Natural killer cell treated with Interleukin-12 subunit alpha and Interleukin-12 subunit beta and Interleukin-15 and Interleukin-18, amount 100 ng/mL, for 72 hours (primary cell): ENCODE results near the gene HOXA3. TPM values are rescaled to one million over a fixed set of nuclear protein-coding genes. Genes with fewer than 3 reads are reported as not detected.
A peak's percentile ranks its signal among the peaks of the same experiment; 100 is the strongest.

Source experiments
- ATAC-seq, 2 donors: fragments of 150-1000 bp; cut with Tn5 transposase in 1 of 2; sonication (Bioruptor Pico), chemical (Tn5 transposase) in 1 of 2; 2 replicates each; pipeline ENCODE4 v1.10.0; 2021
- DNase-seq: peaks from one replicate; pipeline ENCODE4 v3.0.0; 2022; ENCODE audit warnings: low spot score
- H3K27ac Mint-ChIP-seq, 2 donors: 1 replicate in 1 of 2; 2 replicates in 1 of 2; pipeline ENCODE4 v1.8.0; 2022; ENCODE audit warnings: mixed read lengths in 2 of 2, mild to moderate bottlenecking in 1 of 2, moderate library complexity in 1 of 2
- H3K27me3 Mint-ChIP-seq, 2 donors: 1 replicate in 1 of 2; 2 replicates in 1 of 2; pipeline ENCODE4 v1.8.0; 2022; ENCODE audit warnings: mixed read lengths in 2 of 2
- H3K36me3 Mint-ChIP-seq: one replicate; pipeline ENCODE4 v1.8.0; 2022; ENCODE audit warnings: mixed read lengths
- H3K4me1 Mint-ChIP-seq, 2 donors: 1 replicate in 1 of 2; 2 replicates in 1 of 2; pipeline ENCODE4 v1.8.0; 2022; ENCODE audit warnings: low read depth in 2 of 2, mixed read lengths in 2 of 2, mild to moderate bottlenecking in 1 of 2
- H3K4me3 Mint-ChIP-seq: one replicate; pipeline ENCODE4 v1.8.0; 2022; ENCODE audit warnings: mixed read lengths
- H3K9me3 Mint-ChIP-seq: 2 replicates; pipeline ENCODE4 v1.8.0; 2022; ENCODE audit warnings: mixed read lengths
- total RNA-seq, 2 donors: library from RNA; stranded (reverse); gene quantifications; one replicate each; pipeline ENCODE4 v1.2.3, GENCODE V29; 2022

The HOXA3 gene
- total RNA-seq, 2 donors from 2014 or later = not detected

DNA sequence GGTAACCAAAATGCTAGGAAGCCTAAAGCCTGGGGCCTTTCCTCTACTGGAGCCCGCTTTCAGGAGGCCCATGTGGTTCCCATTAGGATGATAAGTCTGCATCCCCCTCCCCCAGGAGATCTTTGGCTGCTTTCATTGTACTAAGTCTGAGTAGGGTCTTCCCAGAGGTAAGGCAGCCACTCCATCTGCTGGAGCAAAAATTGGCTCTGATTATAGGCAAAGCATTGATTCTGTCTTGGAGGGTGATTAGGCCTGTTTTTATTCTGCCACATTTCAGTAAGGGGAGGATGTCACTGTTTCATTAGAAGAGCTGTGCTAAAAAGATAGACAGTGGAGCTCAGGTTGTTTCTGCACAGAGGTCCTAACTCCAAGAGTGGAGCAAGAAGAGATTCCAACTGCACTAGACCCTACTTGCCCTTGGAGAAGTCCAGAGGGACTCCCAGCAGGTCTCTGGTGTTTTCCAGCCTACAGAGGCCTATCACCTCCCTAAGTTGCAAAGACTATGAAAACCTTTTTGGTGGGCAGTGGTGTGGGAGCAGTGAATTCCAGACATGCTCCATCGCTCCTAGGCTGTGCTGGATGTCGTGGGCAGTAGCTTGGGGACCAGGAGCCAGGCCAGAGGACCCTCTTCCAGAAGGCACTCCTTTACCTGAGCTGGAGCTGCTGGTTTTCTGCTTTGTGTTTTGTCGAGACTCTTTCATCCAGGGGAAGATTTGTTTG, 42.8 kb downstream of the HOXA3 start:
- Mint-ChIP-seq H3K9me3 (no peaks in the 10 kb centered on the region), H3K27me3 (peaks cover 0 to 8% of the 10 kb centered on the region in 2 donors), H3K27ac (no peak overlapping the region), H3K4me3 (no peak overlapping the region), H3K36me3 (no peaks in the 10 kb centered on the region), H3K4me1 (no peaks in the 10 kb centered on the region)
- DNase-seq (no peak), ATAC-seq (no peak)

DNA sequence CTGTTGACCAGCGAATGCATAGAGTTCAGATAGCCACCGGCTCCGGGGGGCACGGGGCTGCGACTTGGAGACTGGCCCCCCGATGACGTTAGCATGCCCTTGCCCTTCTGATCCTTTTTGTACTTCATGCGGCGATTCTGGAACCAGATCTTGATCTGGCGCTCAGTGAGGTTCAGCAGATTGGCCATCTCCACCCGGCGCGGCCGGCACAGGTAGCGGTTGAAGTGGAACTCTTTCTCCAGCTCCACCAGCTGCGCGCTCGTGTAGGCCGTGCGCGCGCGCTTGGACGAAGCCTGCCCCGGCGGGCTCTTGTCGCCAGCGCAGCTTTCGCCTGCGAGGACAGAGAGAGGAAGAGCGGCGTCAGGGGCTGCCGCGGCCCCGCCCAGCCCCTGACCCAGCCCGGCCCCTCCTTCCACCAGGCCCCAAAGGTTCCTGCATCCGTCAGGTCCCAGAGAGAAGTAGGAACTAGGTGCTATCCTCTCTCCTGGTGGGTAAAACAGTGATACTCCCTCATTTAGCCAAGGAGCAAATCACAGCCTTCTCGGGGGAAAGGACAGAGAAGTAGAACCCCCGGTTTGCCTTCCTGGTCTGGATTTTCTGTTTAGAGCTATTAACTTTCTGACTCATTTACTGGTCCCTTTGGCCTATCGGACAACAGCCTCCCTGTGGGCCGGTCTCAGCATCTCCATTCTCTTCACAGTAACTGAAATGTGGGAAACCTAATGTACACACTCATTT, 43.8 kb downstream of the HOXA3 start:
- no peaks in the 10 kb centered on the region for H3K36me3 Mint-ChIP-seq
- no peak overlapping the region for H3K27ac Mint-ChIP-seq
- ATAC-seq = no peak
- no peak for DNase-seq
- peaks cover 8 to 18% of the 10 kb centered on the region in 2 donors for H3K27me3 Mint-ChIP-seq
- H3K4me1 Mint-ChIP-seq = peaks cover 0 to 4% of the 10 kb centered on the region in 2 donors
- H3K9me3 Mint-ChIP-seq = no peaks in the 10 kb centered on the region
- no peak overlapping the region for H3K4me3 Mint-ChIP-seq

- Mint-ChIP-seq H3K9me3 (no peaks in the 10 kb centered on the region), H3K4me3 (no peak overlapping the region), H3K4me1 (peaks cover 4 to 9% of the 10 kb centered on the region in 2 donors), H3K36me3 (no peaks in the 10 kb centered on the region), H3K27me3 (peaks cover 15 to 27% of the 10 kb centered on the region in 2 donors), H3K27ac (no peak overlapping the region)
- DNase-seq = no peak
- no peak for ATAC-seq
These were observed 44.7 kb downstream of the HOXA3 start for GRCh38 chr7:27107391-27108381.

GRCh38 chr7:27106901-27107240, 45.5 kb downstream of the HOXA3 start:
- H3K27me3 Mint-ChIP-seq = peaks cover 20 to 33% of the 10 kb centered on the region in 2 donors
- no peak for DNase-seq
- no peaks in the 10 kb centered on the region for H3K9me3 Mint-ChIP-seq
- no peak for ATAC-seq
- H3K27ac Mint-ChIP-seq = no peak overlapping the region
- H3K4me1 Mint-ChIP-seq = peaks cover 7 to 11% of the 10 kb centered on the region in 2 donors
- H3K4me3 Mint-ChIP-seq = no peak overlapping the region
- H3K36me3 Mint-ChIP-seq = no peaks in the 10 kb centered on the region

- peaks cover 4% of the 10 kb centered on the region for H3K36me3 Mint-ChIP-seq
- no peaks in the 10 kb centered on the region for H3K9me3 Mint-ChIP-seq
- peaks cover 7 to 15% of the 10 kb centered on the region in 2 donors for H3K4me1 Mint-ChIP-seq
- no peak for DNase-seq
- no peak overlapping the region for H3K27ac Mint-ChIP-seq
- H3K27me3 Mint-ChIP-seq = peaks cover 26 to 39% of the 10 kb centered on the region in 2 donors
- ATAC-seq = no peak
- H3K4me3 Mint-ChIP-seq = no peak overlapping the region
These were observed 46.0 kb downstream of the HOXA3 start for GRCh38 chr7:27106181-27106900.

DNA sequence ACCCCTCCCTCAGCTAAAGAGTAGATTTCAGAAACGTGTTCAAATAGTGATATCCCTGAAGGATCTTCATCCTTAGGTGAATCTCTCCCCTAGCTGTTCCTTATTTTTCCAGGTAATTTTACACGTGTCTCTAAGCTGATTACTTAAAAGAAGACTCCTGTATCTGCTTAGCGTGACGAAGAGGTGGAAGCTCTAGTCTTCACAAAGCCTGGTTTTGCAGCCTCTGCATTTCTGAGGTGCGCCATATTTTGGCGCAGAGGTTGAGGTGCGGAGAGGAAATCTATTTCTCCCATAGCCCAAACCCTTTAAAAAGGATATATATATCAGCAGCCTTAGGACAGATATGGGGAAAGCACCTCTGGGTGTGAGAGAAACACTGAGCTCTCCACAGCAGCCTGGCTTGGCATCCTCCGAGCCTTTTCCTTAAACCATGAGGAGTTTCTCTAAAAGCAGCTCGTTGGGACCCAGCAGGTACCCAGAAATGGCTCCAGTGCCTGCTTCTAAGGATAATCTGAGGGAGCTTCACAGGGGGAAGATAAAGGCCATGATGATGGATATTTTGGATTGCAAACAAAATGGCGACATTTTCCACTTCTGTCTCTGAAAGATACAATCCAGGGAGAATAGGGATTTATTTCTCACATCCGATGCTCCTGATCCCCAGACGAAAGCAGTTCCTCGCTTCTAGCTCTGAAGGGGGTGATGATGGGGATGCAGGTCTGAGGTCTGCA, 46.9 kb downstream of the HOXA3 start:
- H3K4me1 Mint-ChIP-seq = peaks cover 7 to 15% of the 10 kb centered on the region in 2 donors
- H3K27ac Mint-ChIP-seq = no peak overlapping the region
- ATAC-seq (no peak), DNase-seq (no peak)
- H3K4me3 Mint-ChIP-seq = no peak overlapping the region
- peaks cover 29 to 45% of the 10 kb centered on the region in 2 donors for H3K27me3 Mint-ChIP-seq
- H3K36me3 Mint-ChIP-seq = peaks cover 9% of the 10 kb centered on the region
- H3K9me3 Mint-ChIP-seq = no peaks in the 10 kb centered on the region

DNA sequence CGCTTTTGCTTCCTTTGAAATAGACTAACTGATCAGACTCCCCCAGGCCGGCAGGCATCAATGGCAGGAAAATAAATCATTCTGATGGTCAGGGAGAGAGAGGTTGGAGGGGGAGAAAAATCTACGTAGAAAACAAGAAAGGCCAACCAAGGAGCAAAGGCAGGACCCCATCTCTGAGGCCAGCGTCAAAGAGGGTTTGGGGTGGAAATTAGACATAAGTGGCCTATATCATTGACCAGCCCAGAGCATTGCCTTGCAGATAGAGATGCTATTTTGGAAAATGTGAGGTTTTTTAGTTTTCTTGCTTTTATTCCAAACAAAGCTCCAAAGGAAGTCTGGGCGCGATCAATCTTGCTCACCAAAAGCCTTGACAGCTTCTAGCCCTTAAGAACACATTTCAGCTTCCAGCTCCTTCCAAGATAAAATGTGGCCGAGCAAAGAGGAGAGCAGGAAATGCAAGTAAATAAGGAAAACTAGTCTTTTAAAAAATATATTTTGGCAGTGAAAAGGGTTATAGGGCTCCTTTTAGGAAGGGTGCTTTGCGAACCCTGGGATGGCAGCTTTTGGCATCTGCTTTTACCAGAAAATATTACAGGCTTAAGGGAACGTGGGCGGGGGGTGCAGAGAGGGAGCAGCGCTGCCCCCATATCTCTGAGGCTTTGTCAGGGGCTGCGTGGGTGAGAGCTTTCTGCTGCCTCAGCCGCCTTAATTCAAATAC, 47.9 kb downstream of the HOXA3 start:
- ATAC-seq (no peak), DNase-seq (no peak)
- Mint-ChIP-seq H3K9me3 (no peaks in the 10 kb centered on the region), H3K27ac (no peak overlapping the region), H3K27me3 (peaks cover 31 to 54% of the 10 kb centered on the region in 2 donors), H3K4me3 (no peak overlapping the region), H3K36me3 (peaks cover 17% of the 10 kb centered on the region), H3K4me1 (peaks cover 7 to 19% of the 10 kb centered on the region in 2 donors)

- no peak overlapping the region for H3K27ac Mint-ChIP-seq
- H3K36me3 Mint-ChIP-seq = peaks cover 20% of the 10 kb centered on the region
- no peak for DNase-seq
- peaks cover 36 to 62% of the 10 kb centered on the region in 2 donors for H3K27me3 Mint-ChIP-seq
- no peak overlapping the region for H3K4me3 Mint-ChIP-seq
- H3K9me3 Mint-ChIP-seq = no peaks in the 10 kb centered on the region
- peaks cover 11 to 25% of the 10 kb centered on the region in 2 donors for H3K4me1 Mint-ChIP-seq
- ATAC-seq = no peak
These were observed 48.7 kb downstream of the HOXA3 start for GRCh38 chr7:27103489-27104226.

DNA sequence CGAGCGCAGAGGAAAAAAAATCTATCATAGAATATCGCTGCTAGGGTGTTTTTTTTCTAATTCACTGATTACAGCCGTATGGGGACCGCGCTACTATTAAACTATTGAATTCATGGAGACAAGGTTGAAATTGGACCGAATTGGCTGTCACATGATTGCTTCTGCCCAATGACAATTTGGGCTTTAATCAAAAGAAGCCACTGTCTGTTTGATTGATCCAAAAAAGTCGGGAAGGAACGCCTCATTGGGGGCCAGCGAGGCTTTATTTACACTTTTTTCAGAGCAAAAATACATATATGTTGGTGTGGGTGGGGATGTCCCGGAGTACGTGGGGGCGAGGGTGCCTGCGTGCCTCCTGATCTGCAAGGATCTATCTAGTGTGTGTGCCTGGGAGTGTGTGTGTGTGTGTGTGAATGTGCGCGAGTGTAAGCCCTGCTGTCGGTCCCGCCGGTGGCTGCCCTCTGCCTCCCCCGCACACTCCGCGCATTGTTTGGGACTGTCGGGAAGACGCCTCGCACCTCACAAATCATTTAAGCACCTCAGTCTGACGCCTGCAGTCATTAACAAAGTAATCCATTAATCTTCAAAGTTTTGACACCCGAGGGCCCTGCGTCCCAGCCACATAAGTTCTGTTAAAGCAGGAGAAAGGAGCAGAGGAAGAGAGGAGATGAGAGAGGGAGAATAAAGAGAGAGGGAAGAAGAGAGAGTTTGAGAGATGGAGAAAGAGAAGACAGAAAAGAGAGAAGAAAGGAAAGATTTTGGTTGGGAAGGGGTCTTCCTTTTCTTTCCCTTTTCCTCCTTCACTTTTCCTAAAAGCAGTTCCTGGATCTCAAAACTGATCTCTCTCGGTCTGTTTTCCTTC, 49.6 kb downstream of the HOXA3 start, which contains the start of gene HOXA2:
HOXA2 (minus strand) TSS at position 103 of the 862 bp plus-strand sequence. CDS start 183 bp downstream, outside the sequence.
- peaks cover 38 to 62% of the 10 kb centered on the region in 2 donors for H3K27me3 Mint-ChIP-seq
- ATAC-seq (peak in 1 of 2 donors; percentile 27), DNase-seq (no peak)
- peaks cover 20% of the 10 kb centered on the region for H3K36me3 Mint-ChIP-seq
- peak within 1 kb of the TSS; percentile 16 for H3K4me3 Mint-ChIP-seq
- no peak within 1 kb of the TSS for H3K27ac Mint-ChIP-seq
- H3K4me1 Mint-ChIP-seq = peaks cover 20 to 32% of the 10 kb centered on the region in 2 donors
- no peaks in the 10 kb centered on the region for H3K9me3 Mint-ChIP-seq

DNA sequence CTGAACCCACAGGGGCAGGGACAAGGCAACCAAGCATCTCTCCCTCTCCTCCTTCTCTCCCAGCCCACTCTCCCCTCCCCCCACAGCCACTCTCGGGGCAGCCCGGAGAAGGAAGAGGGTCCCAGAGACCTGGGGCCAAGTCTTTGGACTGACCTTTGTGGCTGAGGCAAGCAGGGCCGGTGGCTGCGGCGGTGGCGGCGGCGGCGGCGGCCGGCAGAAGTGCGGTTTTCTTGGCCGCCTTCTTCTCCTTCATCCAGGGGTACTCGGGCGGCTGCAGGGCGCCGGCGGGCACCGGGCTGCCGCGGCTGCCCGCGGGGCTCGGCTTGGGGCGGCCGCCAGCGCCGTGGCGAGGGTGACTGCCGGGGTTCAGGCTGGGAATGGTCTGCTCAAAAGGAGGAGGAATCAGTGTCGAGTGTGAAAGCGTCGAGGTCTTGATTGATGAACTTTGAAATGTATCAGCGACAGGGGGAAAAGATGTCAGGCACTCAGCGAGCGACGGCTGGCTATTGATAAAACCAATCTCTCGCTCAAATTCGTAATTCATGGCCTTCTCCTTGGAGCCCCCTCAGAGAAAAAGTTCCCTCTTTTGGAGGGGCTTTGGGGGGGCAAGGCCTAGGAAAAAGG, 50.3 kb downstream of the HOXA3 start:
- Mint-ChIP-seq H3K4me3 (no peak overlapping the region), H3K36me3 (peaks cover 20% of the 10 kb centered on the region), H3K27ac (no peak overlapping the region), H3K9me3 (no peaks in the 10 kb centered on the region), H3K4me1 (peaks cover 27 to 39% of the 10 kb centered on the region in 2 donors), H3K27me3 (peaks cover 40 to 62% of the 10 kb centered on the region in 2 donors)
- DNase-seq = no peak
- no peak for ATAC-seq
